Activated naive CD4-positive, alpha-beta T cell treated with anti-CD3 and anti-CD28 coated beads, Interleukin-2, amount 50 U/mL, for 24 hours (primary cell): Measurements from ENCODE around the gene MCM10.
"Not testable (repeated sequence)": the region's sequence is repeated elsewhere in the genome, so short reads cannot be mapped to it uniquely, and the experiment has no call there.

ENCODE experiments used
- H3K27ac Mint-ChIP-seq: one replicate; pipeline ENCODE4 v1.8.0; 2021; ENCODE audit warnings: mild to moderate bottlenecking, mixed read lengths
- H3K27me3 Mint-ChIP-seq: one replicate; pipeline ENCODE4 v1.8.0; 2021; ENCODE audit warnings: mixed read lengths
- H3K36me3 Mint-ChIP-seq: one replicate; pipeline ENCODE4 v1.8.0; 2021; ENCODE audit warnings: mixed read lengths
- H3K4me1 Mint-ChIP-seq: one replicate; pipeline ENCODE4 v1.8.0; 2021; ENCODE audit warnings: mixed read lengths
- H3K4me3 Mint-ChIP-seq: one replicate; pipeline ENCODE4 v1.8.0; 2021; ENCODE audit warnings: mild to moderate bottlenecking, mixed read lengths
- H3K9me3 Mint-ChIP-seq: one replicate; pipeline ENCODE4 v1.8.0; 2021; ENCODE audit warnings: mixed read lengths

The MCM10 gene

GRCh38 chr10:13147161-13147560 is 14.2 kb upstream of the MCM10 start:
- Mint-ChIP-seq H3K36me3 (peaks cover 23% of the 10 kb centered on the region), H3K4me3 (no peak overlapping the region), H3K9me3 (peaks cover 11% of the 10 kb centered on the region), H3K27ac (no peak overlapping the region), H3K4me1 (no peaks in the 10 kb centered on the region), H3K27me3 (no peaks in the 10 kb centered on the region)

- Mint-ChIP-seq H3K4me3 (no peak overlapping the region), H3K27me3 (no peaks in the 10 kb centered on the region), H3K27ac (no peak overlapping the region), H3K9me3 (no peaks in the 10 kb centered on the region), H3K4me1 (no peaks in the 10 kb centered on the region), H3K36me3 (peaks cover 3% of the 10 kb centered on the region)
Measured at GRCh38 chr10:13152296-13152695, 9.1 kb upstream of the MCM10 start.

- H3K4me1 Mint-ChIP-seq, H3K27me3 Mint-ChIP-seq, H3K4me3 Mint-ChIP-seq, H3K9me3 Mint-ChIP-seq, H3K36me3 Mint-ChIP-seq, H3K27ac Mint-ChIP-seq: not testable (repeated sequence)
Measured at GRCh38 chr10:13155860-13156259, 5.5 kb upstream of the MCM10 start.

GRCh38 chr10:13158401-13158800 is 3.0 kb upstream of the MCM10 start:
- Mint-ChIP-seq H3K4me3 (peak overlapping the region; percentile 62), H3K36me3 (peaks cover 3% of the 10 kb centered on the region), H3K9me3 (no peaks in the 10 kb centered on the region), H3K27me3 (no peaks in the 10 kb centered on the region), H3K27ac (peak overlapping the region; percentile 65), H3K4me1 (peaks cover 19% of the 10 kb centered on the region)

GRCh38 chr10:13161857-13162271 is 506 bp downstream of the MCM10 start:
- no peaks in the 10 kb centered on the region for H3K9me3 Mint-ChIP-seq
- no peaks in the 10 kb centered on the region for H3K36me3 Mint-ChIP-seq
- H3K27ac Mint-ChIP-seq = peak overlapping the region; percentile 19
- peaks cover 19% of the 10 kb centered on the region for H3K4me1 Mint-ChIP-seq
- H3K27me3 Mint-ChIP-seq = no peaks in the 10 kb centered on the region
- peak overlapping the region; percentile 87 for H3K4me3 Mint-ChIP-seq

GRCh38 chr10:13163859-13164258 is 2.5 kb downstream of the MCM10 start:
- no peak overlapping the region for H3K4me3 Mint-ChIP-seq
- H3K4me1 Mint-ChIP-seq = peaks cover 19% of the 10 kb centered on the region
- no peaks in the 10 kb centered on the region for H3K36me3 Mint-ChIP-seq

GRCh38 chr10:13165177-13165576 is 3.8 kb downstream of the MCM10 start:
- Mint-ChIP-seq H3K4me3 (no peak overlapping the region), H3K4me1 (peaks cover 19% of the 10 kb centered on the region), H3K27ac (no peak overlapping the region), H3K36me3 (no peaks in the 10 kb centered on the region), H3K9me3 (no peaks in the 10 kb centered on the region), H3K27me3 (no peaks in the 10 kb centered on the region)

More at GRCh38 chr10:13163859-13164258, 2.5 kb downstream of the MCM10 start:
- Mint-ChIP-seq H3K27ac (no peak overlapping the region), H3K27me3 (no peaks in the 10 kb centered on the region), H3K9me3 (no peaks in the 10 kb centered on the region)

- Mint-ChIP-seq H3K27ac (no peak overlapping the region), H3K9me3 (no peaks in the 10 kb centered on the region), H3K4me1 (no peaks in the 10 kb centered on the region), H3K36me3 (no peaks in the 10 kb centered on the region), H3K27me3 (no peaks in the 10 kb centered on the region), H3K4me3 (no peak overlapping the region)
Measured at GRCh38 chr10:13167568-13167967, 6.2 kb downstream of the MCM10 start.

GRCh38 chr10:13168781-13169180 is 7.4 kb downstream of the MCM10 start:
- no peaks in the 10 kb centered on the region for H3K4me1 Mint-ChIP-seq
- no peaks in the 10 kb centered on the region for H3K9me3 Mint-ChIP-seq
- H3K27ac Mint-ChIP-seq = no peak overlapping the region
- no peaks in the 10 kb centered on the region for H3K36me3 Mint-ChIP-seq
- no peak overlapping the region for H3K4me3 Mint-ChIP-seq
- no peaks in the 10 kb centered on the region for H3K27me3 Mint-ChIP-seq

- H3K27ac Mint-ChIP-seq = no peak overlapping the region
- H3K9me3 Mint-ChIP-seq = no peaks in the 10 kb centered on the region
- no peaks in the 10 kb centered on the region for H3K27me3 Mint-ChIP-seq
- peaks cover 2% of the 10 kb centered on the region for H3K36me3 Mint-ChIP-seq
- no peak overlapping the region for H3K4me3 Mint-ChIP-seq
- H3K4me1 Mint-ChIP-seq = no peaks in the 10 kb centered on the region
Measured at GRCh38 chr10:13173616-13174015, 12.3 kb downstream of the MCM10 start.

- H3K36me3 Mint-ChIP-seq = no peaks in the 10 kb centered on the region
- H3K27me3 Mint-ChIP-seq = no peaks in the 10 kb centered on the region
- no peaks in the 10 kb centered on the region for H3K9me3 Mint-ChIP-seq
- H3K4me1 Mint-ChIP-seq = no peaks in the 10 kb centered on the region
- H3K27ac Mint-ChIP-seq = no peak overlapping the region
- no peak overlapping the region for H3K4me3 Mint-ChIP-seq
Measured at GRCh38 chr10:13180788-13181187, 19.4 kb downstream of the MCM10 start.

GRCh38 chr10:13182424-13182823 is 21.1 kb downstream of the MCM10 start:
- Mint-ChIP-seq H3K9me3 (no peaks in the 10 kb centered on the region), H3K27me3 (no peaks in the 10 kb centered on the region), H3K4me1 (no peaks in the 10 kb centered on the region), H3K27ac (no peak overlapping the region), H3K4me3 (no peak overlapping the region), H3K36me3 (no peaks in the 10 kb centered on the region)

- Mint-ChIP-seq H3K9me3 (no peaks in the 10 kb centered on the region), H3K4me3 (no peak overlapping the region), H3K27me3 (no peaks in the 10 kb centered on the region), H3K36me3 (no peaks in the 10 kb centered on the region), H3K4me1 (no peaks in the 10 kb centered on the region), H3K27ac (no peak overlapping the region)
Measured at GRCh38 chr10:13183625-13184024, 22.3 kb downstream of the MCM10 start.

GRCh38 chr10:13184276-13184675 is 22.9 kb downstream of the MCM10 start:
- no peak overlapping the region for H3K4me3 Mint-ChIP-seq
- no peaks in the 10 kb centered on the region for H3K9me3 Mint-ChIP-seq
- no peaks in the 10 kb centered on the region for H3K4me1 Mint-ChIP-seq
- H3K27ac Mint-ChIP-seq = no peak overlapping the region
- no peaks in the 10 kb centered on the region for H3K36me3 Mint-ChIP-seq
- no peaks in the 10 kb centered on the region for H3K27me3 Mint-ChIP-seq

- no peaks in the 10 kb centered on the region for H3K36me3 Mint-ChIP-seq
- H3K27me3 Mint-ChIP-seq = no peaks in the 10 kb centered on the region
- H3K27ac Mint-ChIP-seq = no peak overlapping the region
- no peaks in the 10 kb centered on the region for H3K4me1 Mint-ChIP-seq
- H3K9me3 Mint-ChIP-seq = no peaks in the 10 kb centered on the region
- no peak overlapping the region for H3K4me3 Mint-ChIP-seq
Measured at GRCh38 chr10:13184730-13185514, 23.6 kb downstream of the MCM10 start.

- no peaks in the 10 kb centered on the region for H3K36me3 Mint-ChIP-seq
- no peak overlapping the region for H3K27ac Mint-ChIP-seq
- H3K9me3 Mint-ChIP-seq = no peaks in the 10 kb centered on the region
Measured at GRCh38 chr10:13187135-13187534, 25.8 kb downstream of the MCM10 start.

GRCh38 chr10:13188593-13188992 is 27.2 kb downstream of the MCM10 start:
- Mint-ChIP-seq H3K9me3 (no peaks in the 10 kb centered on the region), H3K27me3 (no peaks in the 10 kb centered on the region), H3K27ac (no peak overlapping the region), H3K4me1 (no peaks in the 10 kb centered on the region), H3K36me3 (no peaks in the 10 kb centered on the region), H3K4me3 (no peak overlapping the region)

More at GRCh38 chr10:13187135-13187534, 25.8 kb downstream of the MCM10 start:
- no peaks in the 10 kb centered on the region for H3K27me3 Mint-ChIP-seq
- H3K4me3 Mint-ChIP-seq = no peak overlapping the region
- H3K4me1 Mint-ChIP-seq = no peaks in the 10 kb centered on the region
